SH-SY5Y (cell line): ENCODE measurements around the gene LGALS7B.

Source experiments
- GATA2 ChIP-seq: IDR thresholded peaks from 2 replicates; pipeline ENCODE4 v1.6.1; 2011; ENCODE audit warnings: mild to moderate bottlenecking, low read depth, low read length
- GATA3 ChIP-seq: IDR thresholded peaks from 2 replicates; pipeline ENCODE4 v1.6.1; 2011; ENCODE audit warnings: low read depth, mild to moderate bottlenecking, low read length, moderate library complexity

Gene LGALS7B

GRCh38 chr19:38813323-38813722 lies 24.3 kb downstream of the LGALS7B start:
- TF ChIP-seq GATA3 (no peak), GATA2 (no peak)

- TF ChIP-seq GATA3: no peak
- no peak for TF ChIP-seq GATA2
Measured at GRCh38 chr19:38815059-38816001, 26.3 kb downstream of the LGALS7B start.

GRCh38 chr19:38816131-38816750 lies 27.2 kb downstream of the LGALS7B start:
- TF ChIP-seq GATA3: no peak
- no peak for TF ChIP-seq GATA2

- TF ChIP-seq GATA2 (no peak), GATA3 (no peak)
Measured at GRCh38 chr19:38817081-38817480, 28.1 kb downstream of the LGALS7B start.

- TF ChIP-seq GATA3 (no peak), GATA2 (no peak)
Measured at GRCh38 chr19:38819231-38819920, 30.4 kb downstream of the LGALS7B start.

- TF ChIP-seq GATA2: no peak
- no peak for TF ChIP-seq GATA3
Measured at GRCh38 chr19:38826856-38827551, 38.0 kb downstream of the LGALS7B start.

- TF ChIP-seq GATA2: no peak
- TF ChIP-seq GATA3: no peak
Measured at GRCh38 chr19:38830039-38830733, 41.2 kb downstream of the LGALS7B start.

GRCh38 chr19:38831142-38831605 lies 42.2 kb downstream of the LGALS7B start:
- TF ChIP-seq GATA3: no peak
- no peak for TF ChIP-seq GATA2

- no peak for TF ChIP-seq GATA2
- TF ChIP-seq GATA3: no peak
Measured at GRCh38 chr19:38833092-38833425, 44.1 kb downstream of the LGALS7B start.

GRCh38 chr19:38834104-38834490 lies 45.1 kb downstream of the LGALS7B start:
- TF ChIP-seq GATA2 (no peak), GATA3 (no peak)

GRCh38 chr19:38834590-38834989 lies 45.6 kb downstream of the LGALS7B start:
- no peak for TF ChIP-seq GATA3
- TF ChIP-seq GATA2: no peak

GRCh38 chr19:38836159-38836982 lies 47.4 kb downstream of the LGALS7B start:
- no peak for TF ChIP-seq GATA2
- no peak for TF ChIP-seq GATA3

- no peak for TF ChIP-seq GATA2
- TF ChIP-seq GATA3: no peak
Measured at GRCh38 chr19:38836983-38837626, 48.1 kb downstream of the LGALS7B start.
